Activated CD4-positive, CD25-positive, alpha-beta regulatory T cell treated with anti-CD3 and anti-CD28 coated beads, Interleukin-2, amount 50 U/mL, for 24 hours (primary cell): Measurements from ENCODE around the gene NOC4L.
A peak's percentile ranks its signal among the peaks of the same experiment; 100 is the strongest.
"Not testable (repeated sequence)": the region's sequence is repeated elsewhere in the genome, so short reads cannot be mapped to it uniquely, and the experiment has no call there.

Experiments used
- ATAC-seq, 2 donors: fragments of 150-1000 bp; cut with Tn5 transposase; one replicate each; pipeline ENCODE4 v1.10.0; 2021; ENCODE audit warnings: mild to moderate bottlenecking in 1 of 2, moderate library complexity in 1 of 2

The NOC4L gene

GRCh38 chr12:132124766-132125425 is 19.4 kb upstream of the NOC4L start:
- peak in 1 of 2 donors; percentile 24 for ATAC-seq

DNA sequence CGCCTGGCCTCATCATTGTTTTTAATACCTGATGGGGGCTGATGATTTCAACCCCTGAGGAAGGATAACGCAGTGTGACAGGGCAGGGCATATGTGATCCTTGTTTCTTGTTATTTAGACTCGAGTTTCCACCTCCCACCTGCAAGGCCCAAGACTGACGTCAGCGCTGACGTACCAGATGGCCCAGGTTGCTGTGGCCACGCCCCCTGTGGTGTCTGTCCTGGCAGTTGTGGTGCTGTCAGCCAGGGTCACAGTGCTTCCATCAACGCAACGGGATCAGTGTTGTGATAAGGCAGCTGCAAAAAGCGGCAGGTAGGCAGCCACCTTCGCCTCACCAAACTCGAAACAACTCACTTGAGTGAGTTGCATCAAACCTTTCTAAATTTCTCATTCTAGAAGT is 18.5 kb upstream of the NOC4L start:
- no peak for ATAC-seq

GRCh38 chr12:132127041-132127440 is 17.2 kb upstream of the NOC4L start:
- ATAC-seq = no peak

DNA sequence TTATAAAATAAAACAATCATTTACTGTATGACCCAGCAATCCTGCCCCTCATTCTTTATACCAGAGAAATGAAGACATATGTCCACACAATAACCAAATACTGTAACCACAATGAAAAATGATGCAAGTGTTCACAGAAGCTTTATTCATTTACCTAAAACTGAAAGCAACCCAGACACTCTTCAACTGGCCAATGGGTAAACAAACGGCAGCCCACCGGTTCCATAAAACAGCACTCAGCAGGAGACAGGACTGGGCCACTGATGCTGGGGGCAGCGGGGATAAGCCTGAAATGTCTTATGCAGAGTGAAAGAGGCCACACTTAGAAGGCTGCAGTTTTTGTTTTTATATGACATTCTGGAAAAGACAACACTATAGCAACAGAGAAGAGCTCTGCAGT is 15.2 kb upstream of the NOC4L start:
- no peak for ATAC-seq

GRCh38 chr12:132130690-132131089 is 13.6 kb upstream of the NOC4L start:
- no peak for ATAC-seq

DNA sequence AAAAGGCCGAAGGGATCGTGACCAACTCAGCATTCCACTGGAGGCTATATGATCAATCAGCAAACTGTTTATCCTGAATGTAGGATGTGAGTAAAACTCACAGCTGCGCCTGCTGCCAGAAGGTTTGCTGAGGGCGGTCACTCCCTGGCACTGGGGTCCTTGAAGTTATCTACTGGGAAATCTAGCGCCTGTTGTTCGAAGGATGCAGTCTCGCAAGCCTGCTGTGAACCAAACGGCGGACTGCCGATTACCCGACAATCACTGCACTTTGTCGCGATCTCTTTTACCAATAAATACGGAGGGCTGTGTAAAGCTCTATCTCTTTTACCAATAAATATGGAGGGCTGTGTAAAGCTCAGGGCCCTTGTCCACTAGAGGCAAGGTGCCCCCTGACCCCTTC is 13.0 kb upstream of the NOC4L start:
- no peak for ATAC-seq

GRCh38 chr12:132131952-132132351 is 12.3 kb upstream of the NOC4L start:
- no peak for ATAC-seq

DNA sequence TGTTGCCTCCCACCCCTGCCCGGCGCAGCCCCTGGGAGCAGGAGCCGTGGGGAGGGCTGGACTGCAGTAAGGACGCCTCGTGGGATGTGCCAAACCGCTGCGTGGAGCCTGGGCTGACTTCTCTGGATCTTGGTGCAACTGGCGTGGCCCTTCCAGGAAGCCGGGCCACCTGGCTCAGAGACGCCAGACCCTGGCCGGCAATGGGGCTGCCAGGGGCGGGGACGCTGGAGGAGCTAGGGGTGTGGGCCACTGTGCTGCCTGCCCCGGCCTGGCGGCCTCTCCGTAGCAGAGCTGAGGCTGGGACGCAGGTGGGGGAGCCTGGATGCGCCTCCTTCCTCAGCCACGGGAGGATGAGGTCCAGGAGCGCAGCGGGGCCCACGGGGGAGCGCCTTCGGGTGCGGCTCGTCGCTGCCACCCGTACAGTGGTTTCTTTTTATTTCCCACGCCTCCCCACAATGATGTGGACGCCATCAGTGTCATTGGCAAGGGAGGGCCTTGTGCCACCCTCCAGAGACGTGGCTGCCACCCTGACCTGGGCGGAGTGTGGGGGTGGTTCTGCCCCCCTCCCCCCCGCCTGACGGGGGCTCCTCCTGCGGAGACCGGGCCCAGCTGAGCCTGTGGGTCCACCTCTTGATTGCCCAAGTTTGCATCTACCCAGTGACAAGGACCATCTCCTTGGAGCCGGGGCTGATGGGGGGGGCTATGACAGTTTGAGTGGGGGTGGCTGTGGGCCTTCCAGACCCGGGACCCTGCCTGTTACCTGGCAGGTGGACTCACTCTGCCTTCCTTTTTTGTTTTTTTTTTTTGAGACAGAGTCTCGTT is 11.4 kb upstream of the NOC4L start:
- ATAC-seq = no peak

- no peak for ATAC-seq
Measured at GRCh38 chr12:132133952-132134652, 10.2 kb upstream of the NOC4L start.

GRCh38 chr12:132134653-132135183 is 9.5 kb upstream of the NOC4L start:
- ATAC-seq = not testable (repeated sequence)

DNA sequence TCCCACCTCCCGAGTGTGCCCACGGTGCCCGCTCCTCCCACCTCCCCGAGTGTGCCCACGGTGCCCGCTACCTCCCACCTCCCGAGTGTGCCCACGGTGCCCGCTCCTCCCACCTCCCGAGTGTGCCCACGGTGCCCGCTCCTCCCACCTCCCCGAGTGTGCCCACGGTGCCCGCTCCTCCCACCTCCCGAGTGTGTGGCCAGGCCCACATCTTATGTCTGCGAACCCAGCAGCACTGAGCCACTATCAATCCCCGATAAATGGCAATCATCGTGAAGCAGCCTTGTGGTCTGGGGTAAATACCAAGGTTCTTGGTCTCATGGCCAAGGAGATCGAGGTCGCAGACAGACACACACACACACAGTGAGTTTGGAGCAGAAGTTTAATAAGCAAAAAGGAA is 8.0 kb upstream of the NOC4L start:
- not testable (repeated sequence) for ATAC-seq

DNA sequence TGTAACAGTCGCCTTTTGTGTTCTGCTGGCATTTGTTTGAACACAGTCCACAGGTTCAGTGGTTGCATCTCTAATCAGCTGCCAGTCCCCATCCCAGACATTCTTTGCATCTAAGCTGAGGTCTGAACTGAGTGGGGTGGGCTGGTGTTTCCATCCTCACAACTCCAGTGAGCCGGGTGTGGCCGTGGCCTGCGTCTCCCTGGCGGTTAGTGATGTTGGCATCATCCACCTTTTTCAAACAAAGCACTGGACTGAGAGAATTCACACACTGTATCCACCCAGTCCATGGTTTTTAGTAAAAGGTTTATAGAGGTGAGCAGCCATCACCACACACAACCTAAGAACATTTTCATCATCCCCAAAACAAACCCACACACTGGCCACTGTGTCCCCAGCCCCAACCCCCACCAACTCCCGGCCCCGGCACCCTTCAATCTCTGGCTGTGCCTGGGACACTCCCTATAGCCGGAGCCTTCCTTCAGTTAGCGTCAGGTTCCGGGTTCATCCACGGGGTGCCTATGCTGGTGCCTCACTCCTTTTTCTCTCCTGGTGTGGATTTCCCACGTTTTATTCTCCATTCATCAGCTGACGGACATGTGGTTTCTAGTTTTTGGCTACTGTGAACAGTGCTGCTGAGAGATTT is 6.7 kb upstream of the NOC4L start:
- no peak for ATAC-seq

DNA sequence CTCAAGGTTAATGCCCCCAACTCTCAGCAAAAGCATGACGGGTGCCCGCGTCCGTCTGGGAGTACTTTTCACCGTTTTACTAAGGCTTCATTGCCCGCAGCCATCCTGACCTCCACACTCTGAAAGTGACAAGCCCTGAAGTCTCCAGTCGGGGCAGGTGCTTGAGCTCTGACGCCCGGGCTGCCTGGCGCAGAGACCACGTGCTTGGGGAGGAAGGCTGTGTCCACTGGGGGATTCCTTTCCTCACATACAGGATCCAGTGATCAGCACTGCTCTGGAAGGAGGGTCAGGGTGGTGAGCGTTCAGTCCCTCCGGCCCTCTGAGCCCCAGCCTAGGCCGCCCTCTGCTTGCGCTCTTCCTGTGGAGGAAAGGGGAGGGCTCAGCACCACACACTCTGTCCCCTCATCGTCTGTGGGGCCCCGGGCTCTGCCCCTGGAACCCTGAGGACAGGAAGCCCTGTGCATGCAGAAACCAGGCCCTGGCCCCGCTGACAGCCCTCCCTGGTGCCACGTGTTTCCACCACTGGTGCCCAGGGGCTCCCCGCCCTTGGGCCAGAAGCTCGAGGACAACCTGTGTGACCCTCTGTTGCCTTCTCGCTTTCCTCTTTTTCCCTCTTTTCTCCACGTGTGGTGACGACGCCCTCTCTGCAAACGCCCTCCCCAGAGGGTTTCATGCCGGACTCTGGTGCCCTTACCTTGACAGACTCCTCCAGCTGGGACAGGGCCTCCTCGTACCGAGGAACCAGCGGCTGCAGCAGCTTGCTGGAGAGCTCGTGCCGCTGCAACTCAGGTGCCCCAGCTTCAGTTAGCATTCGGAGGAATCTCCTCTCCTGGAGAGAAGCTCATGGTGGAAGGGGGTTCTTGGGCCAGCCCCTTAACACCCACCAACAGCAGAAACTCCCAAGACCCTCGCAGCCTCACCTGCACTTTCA is 5.1 kb upstream of the NOC4L start:
- ATAC-seq = no peak

DNA sequence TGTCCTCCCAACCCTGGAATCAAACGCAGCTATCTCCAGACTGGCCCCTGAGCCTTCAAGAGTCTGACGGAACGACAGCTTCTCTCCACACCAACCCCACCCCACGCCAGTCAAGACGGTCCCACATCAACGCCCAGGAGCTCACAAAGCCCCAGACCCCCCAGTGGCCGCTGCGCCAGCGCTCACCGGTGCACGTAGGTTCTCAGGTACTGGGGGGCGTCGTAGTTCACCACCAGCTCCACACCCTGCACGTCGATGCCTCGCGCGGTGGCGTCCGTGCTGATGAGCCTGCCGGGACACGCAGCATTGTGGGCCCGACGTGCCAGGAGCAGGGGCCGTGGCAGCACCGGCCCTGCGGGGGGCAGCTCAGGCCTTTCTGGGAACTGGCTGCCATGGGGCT is 4.3 kb upstream of the NOC4L start:
- ATAC-seq = no peak

GRCh38 chr12:132140501-132140900 is 3.8 kb upstream of the NOC4L start:
- ATAC-seq = no peak

- ATAC-seq = no peak
Measured at GRCh38 chr12:132140918-132141841, 3.1 kb upstream of the NOC4L start.

DNA sequence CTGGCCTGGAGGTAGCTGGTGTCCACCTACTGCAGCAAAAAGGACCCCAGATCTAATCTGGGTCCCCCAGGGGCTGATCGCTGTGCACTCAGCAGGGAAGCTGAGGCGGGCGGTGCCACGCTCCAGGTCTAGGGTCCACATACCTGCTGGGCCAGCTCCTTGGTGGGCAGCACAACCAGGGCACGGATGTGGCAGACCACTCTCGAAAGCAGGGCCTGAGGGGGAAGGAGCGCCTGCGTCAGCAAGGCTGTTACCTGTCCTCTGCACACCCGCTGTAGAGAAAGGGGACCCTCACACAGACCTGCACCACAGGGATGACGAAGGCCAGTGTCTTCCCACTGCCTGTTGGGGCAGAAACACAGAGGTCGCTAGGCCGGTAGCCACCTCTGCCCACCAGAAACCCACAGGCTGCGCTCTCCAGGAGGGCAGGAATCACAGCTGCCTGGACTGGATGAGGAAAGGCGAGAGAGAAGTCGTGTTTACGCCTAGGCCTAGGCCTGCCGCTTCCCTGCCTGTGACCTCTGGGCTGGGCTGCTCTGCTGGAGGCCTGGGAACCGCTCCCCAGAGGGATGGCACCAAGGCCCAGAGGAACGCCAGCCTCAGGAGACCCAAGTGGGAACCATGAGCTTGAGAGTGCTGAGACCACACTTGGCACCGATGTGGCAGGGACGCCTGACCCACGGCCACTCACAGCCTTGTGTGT is 2.1 kb upstream of the NOC4L start:
- ATAC-seq = no peak

DNA sequence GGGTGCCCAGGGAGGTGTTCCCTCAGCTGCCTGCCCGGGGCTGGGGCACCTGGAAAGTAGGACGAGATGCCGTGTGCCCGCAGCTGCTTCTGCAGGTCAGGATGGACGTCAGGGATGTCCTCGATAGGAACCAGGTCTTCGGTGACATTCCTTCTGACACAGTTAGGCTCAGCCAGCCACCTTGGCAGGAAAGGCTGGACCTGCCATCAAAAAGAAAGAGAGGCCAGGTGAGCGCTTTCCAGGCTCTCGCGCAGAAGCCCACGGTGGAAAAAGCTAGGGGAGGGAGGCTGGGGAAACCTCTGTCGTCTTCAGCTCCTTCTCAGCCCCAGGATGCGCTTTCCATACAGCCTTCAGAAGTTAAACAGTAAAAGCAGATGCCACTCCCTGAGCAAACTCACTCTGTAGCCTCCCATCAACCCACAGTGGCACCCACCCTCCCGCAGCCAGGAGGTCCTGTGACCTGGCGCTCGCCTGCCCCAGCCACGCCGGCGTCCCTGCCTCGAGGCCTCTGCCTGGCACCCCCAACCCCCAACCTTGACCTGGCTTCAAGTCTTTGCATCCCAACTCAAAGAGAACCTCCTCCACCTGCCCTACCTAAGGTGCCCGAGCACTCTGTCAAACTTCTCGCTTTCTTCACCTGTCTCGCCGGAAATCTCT is 1.4 kb upstream of the NOC4L start:
- no peak for ATAC-seq

DNA sequence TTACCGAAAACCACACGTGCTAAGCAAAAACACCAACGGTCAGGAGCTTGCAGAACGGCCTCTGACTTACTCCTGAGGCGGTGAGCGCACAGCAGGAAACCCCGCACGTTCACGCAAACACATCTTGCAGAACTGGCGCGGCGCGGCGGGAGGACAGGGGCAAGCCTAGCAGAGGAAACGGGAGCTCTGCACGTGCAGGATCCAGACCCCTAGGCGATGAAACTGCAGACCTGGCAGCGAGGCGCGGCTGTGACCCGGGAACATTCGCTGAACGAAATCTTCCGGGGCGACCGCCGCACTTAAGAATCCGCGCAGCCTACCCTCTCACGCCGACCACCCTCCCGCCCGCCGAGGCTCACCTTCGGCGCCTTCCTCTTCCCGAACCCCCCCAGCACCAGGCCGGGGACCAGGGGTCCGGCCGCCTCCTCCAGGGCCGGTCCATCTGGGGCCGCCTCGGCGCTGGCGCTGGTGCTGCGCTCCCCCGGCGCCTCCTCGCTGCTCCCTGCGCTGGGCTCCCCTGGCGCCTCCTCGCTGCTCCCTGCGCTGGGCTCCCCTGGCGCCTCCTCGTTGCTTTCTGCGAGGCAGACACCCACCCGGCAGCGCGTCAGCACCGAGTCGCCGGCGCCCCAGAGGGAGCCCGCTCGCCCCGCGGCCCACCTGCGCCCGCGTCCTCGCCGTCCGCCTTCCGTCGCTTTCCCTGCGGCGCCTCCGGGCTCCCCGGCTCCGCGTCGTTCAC is 753 bp upstream of the NOC4L start:
- peak; percentile 31 to 45 for ATAC-seq
